Astrocyte (in vitro differentiated cells and primary cell): ENCODE data around the gene GBGT1.

Experiments
- EZH2 ChIP-seq: IDR thresholded peaks from 2 replicates; pipeline ENCODE4 v1.6.1; 2012; ENCODE audit warnings: mild to moderate bottlenecking, low read length, inconsistent platforms; ENCODE audit not compliant: insufficient read depth
- TF ChIP-seq, protein P1 (sequence below): IDR thresholded peaks from 2 replicates; pipeline ENCODE4 v1.5.1; 2011; ENCODE audit warnings: low read depth, mild to moderate bottlenecking, inconsistent platforms, low read length, moderate library complexity; ENCODE audit not compliant: insufficient read depth

DNA sequence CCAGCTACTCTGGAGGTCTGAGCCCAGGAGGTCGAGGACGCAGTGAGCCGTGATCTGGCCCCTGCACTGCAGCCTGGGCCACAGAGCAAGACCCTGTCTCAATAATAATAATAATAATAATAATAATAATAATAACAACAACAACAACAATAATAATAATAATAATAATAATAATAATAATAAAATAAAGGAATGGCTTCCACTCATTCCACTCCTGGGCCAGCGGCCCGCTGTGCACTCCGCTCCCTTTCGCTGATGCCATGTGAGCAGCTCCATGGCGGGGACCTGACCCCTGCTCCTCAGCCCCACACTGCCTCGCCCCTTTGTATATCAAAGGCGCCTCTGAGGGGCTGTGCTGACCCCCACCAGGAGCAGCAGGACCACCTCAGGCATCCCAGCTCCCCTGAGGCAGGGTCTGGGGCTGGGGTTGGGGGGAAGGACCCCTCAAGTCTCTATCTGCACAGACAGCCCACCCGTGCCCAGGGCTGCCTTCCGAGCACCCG lies 20.0 kb downstream of the GBGT1 start:
- no peak for TF ChIP-seq EZH2
- TF ChIP-seq, protein P1, sequence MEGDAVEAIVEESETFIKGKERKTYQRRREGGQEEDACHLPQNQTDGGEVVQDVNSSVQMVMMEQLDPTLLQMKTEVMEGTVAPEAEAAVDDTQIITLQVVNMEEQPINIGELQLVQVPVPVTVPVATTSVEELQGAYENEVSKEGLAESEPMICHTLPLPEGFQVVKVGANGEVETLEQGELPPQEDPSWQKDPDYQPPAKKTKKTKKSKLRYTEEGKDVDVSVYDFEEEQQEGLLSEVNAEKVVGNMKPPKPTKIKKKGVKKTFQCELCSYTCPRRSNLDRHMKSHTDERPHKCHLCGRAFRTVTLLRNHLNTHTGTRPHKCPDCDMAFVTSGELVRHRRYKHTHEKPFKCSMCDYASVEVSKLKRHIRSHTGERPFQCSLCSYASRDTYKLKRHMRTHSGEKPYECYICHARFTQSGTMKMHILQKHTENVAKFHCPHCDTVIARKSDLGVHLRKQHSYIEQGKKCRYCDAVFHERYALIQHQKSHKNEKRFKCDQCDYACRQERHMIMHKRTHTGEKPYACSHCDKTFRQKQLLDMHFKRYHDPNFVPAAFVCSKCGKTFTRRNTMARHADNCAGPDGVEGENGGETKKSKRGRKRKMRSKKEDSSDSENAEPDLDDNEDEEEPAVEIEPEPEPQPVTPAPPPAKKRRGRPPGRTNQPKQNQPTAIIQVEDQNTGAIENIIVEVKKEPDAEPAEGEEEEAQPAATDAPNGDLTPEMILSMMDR: no peak
